G401.6 (cell line): Measurements from ENCODE around the gene EML6.

Experiments
- FAIRE-seq: peaks from 2 replicates; lab custom pipeline; 2012; peaks lifted over from hg19 to GRCh38; lab: Jason Lieb, UNC

The EML6 gene

GRCh38 chr2:54880428-54880827, 157.0 kb downstream of the EML6 start:
- FAIRE-seq = no peak

GRCh38 chr2:54881759-54882158, 158.3 kb downstream of the EML6 start:
- FAIRE-seq = no peak

GRCh38 chr2:54885891-54886290, 162.4 kb downstream of the EML6 start:
- FAIRE-seq = no peak

GRCh38 chr2:54887850-54888545, 164.5 kb downstream of the EML6 start:
- no peak for FAIRE-seq

GRCh38 chr2:54889053-54889452, 165.6 kb downstream of the EML6 start:
- no peak for FAIRE-seq

GRCh38 chr2:54891909-54892308, 168.4 kb downstream of the EML6 start:
- no peak for FAIRE-seq

- no peak for FAIRE-seq
These were observed 171.0 kb downstream of the EML6 start for GRCh38 chr2:54894467-54894866.

- no peak for FAIRE-seq
These were observed 172.3 kb downstream of the EML6 start for GRCh38 chr2:54895730-54896129.

- no peak for FAIRE-seq
These were observed 174.2 kb downstream of the EML6 start for GRCh38 chr2:54897420-54898310.

GRCh38 chr2:54898456-54899226, 175.2 kb downstream of the EML6 start:
- FAIRE-seq = no peak

- FAIRE-seq = peak; percentile 84
These were observed 176.2 kb downstream of the EML6 start for GRCh38 chr2:54899576-54900200.

- FAIRE-seq = no peak
These were observed 177.9 kb downstream of the EML6 start for GRCh38 chr2:54901224-54901986.

- no peak for FAIRE-seq
These were observed 179.3 kb downstream of the EML6 start for GRCh38 chr2:54902763-54903162.

GRCh38 chr2:54903736-54904554, 180.5 kb downstream of the EML6 start:
- FAIRE-seq = no peak

- FAIRE-seq = no peak
These were observed 181.4 kb downstream of the EML6 start for GRCh38 chr2:54904836-54905235.

- FAIRE-seq = no peak
These were observed 183.3 kb downstream of the EML6 start for GRCh38 chr2:54906716-54907115.

GRCh38 chr2:54907663-54908062, 184.2 kb downstream of the EML6 start:
- FAIRE-seq = no peak

GRCh38 chr2:54908591-54908990, 185.1 kb downstream of the EML6 start:
- FAIRE-seq = no peak

- FAIRE-seq = no peak
These were observed 185.5 kb downstream of the EML6 start for GRCh38 chr2:54909001-54909400.

- FAIRE-seq = no peak
These were observed 188.8 kb downstream of the EML6 start for GRCh38 chr2:54912305-54912704.

- FAIRE-seq = no peak
These were observed 189.4 kb downstream of the EML6 start for GRCh38 chr2:54912893-54913292.
